Middle frontal gyrus (tissue), 1 donor: Measurements from ENCODE around the gene N4BP3.
"Not testable (repeated sequence)": the region's sequence is repeated elsewhere in the genome, so short reads cannot be mapped to it uniquely, and the experiment has no call there.

Source experiments
- DNase-seq: peaks from one replicate; pipeline ENCODE4 v3.0.0-alpha.2; 2015; ENCODE audit warnings: low spot score; ENCODE audit errors: extremely low spot score

N4BP3 gene

GRCh38 chr5:178113141-178113787 lies at the start of gene N4BP3:
TSS of gene N4BP3 (plus strand) at chr5:178113532. CDS start at chr5:178119584, 6,052 bp downstream.
- DNase-seq, result no peak

- DNase-seq, result no peak
These were observed 45.6 kb upstream of the N4BP3 start for GRCh38 chr5:178067755-178068154.

GRCh38 chr5:178068293-178068692 lies 45.0 kb upstream of the N4BP3 start:
- no peak for DNase-seq

- no peak for DNase-seq
These were observed 43.4 kb upstream of the N4BP3 start for GRCh38 chr5:178069909-178070308.

GRCh38 chr5:178071108-178071507 lies 42.2 kb upstream of the N4BP3 start:
- DNase-seq, result no peak

GRCh38 chr5:178072749-178073148 lies 40.6 kb upstream of the N4BP3 start:
- no peak for DNase-seq

GRCh38 chr5:178074266-178074952 lies 38.9 kb upstream of the N4BP3 start:
- no peak for DNase-seq

- not testable (repeated sequence) for DNase-seq
These were observed 36.4 kb upstream of the N4BP3 start for GRCh38 chr5:178076965-178077364.

- DNase-seq, result no peak
These were observed 35.6 kb upstream of the N4BP3 start for GRCh38 chr5:178077751-178078150.

- no peak for DNase-seq
These were observed 34.9 kb upstream of the N4BP3 start for GRCh38 chr5:178078197-178079010.

- DNase-seq, result no peak
These were observed 33.3 kb upstream of the N4BP3 start for GRCh38 chr5:178080056-178080455.

GRCh38 chr5:178080618-178081410 lies 32.5 kb upstream of the N4BP3 start:
- DNase-seq, result no peak

- DNase-seq, result no peak
These were observed 31.6 kb upstream of the N4BP3 start for GRCh38 chr5:178081571-178082243.

GRCh38 chr5:178083922-178084321 lies 29.4 kb upstream of the N4BP3 start:
- DNase-seq, result no peak

- no peak for DNase-seq
These were observed 28.0 kb upstream of the N4BP3 start for GRCh38 chr5:178085316-178085715.

- DNase-seq, result no peak
These were observed 27.1 kb upstream of the N4BP3 start for GRCh38 chr5:178086266-178086665.

- DNase-seq, result not testable (repeated sequence)
These were observed 26.1 kb upstream of the N4BP3 start for GRCh38 chr5:178087199-178087598.

GRCh38 chr5:178090856-178091255 lies 22.5 kb upstream of the N4BP3 start:
- no peak for DNase-seq

GRCh38 chr5:178093134-178093533 lies 20.2 kb upstream of the N4BP3 start:
- DNase-seq, result no peak

GRCh38 chr5:178094345-178094744 lies 19.0 kb upstream of the N4BP3 start:
- DNase-seq, result no peak

GRCh38 chr5:178098685-178099084 lies 14.6 kb upstream of the N4BP3 start:
- DNase-seq, result no peak
